ENCODE results near the gene SLAIN1. TPM values are rescaled to one million over a fixed set of nuclear protein-coding genes. Genes with fewer than 3 reads are reported as not detected.

The SLAIN1 gene
- total and polyA plus RNA-seq, 2 of the 8 experiments (the other 6 are each of a cell fraction or from before 2014, with no cell fraction given), result 35.0 to 37.7 TPM

DNA sequence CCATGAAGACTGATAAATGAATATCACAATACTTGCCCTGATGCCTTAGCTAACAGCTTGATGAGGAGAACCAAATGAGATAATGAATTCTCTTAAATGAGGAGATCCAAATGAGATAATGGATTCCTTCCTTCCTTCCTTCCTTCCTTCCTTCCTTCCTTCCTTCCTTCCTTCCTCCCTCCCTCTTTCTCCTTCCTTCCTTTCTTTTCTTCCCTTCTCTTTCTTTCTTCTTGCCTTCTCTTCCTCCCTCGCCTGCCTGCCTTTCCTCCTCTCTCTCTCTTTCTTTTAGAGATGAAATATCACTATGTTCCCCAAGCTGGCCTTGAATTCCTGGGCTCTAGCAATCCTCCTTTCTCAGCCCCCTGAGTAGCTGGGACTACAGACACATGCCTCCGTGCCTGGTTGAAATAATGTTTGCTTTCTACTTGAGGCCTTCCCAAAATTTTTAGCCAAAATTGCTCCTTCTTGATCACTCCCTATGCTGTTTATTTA is 4.0 kb upstream of the SLAIN1 start:
- TF ChIP-seq ZNF274 (IDR thresholded peaks at IDR 0.05; ENCODE audit: borderline replicate concordance, extremely low read depth, low read length), result no peak
- no peak for TF ChIP-seq RFX5 (IDR thresholded peaks at IDR 0.05; ENCODE audit: borderline replicate concordance, low read depth, low read length)
- no peak for TF ChIP-seq SP1 (IDR thresholded peaks at IDR 0.05; ENCODE audit: low read depth, low read length)
- no peak for TF ChIP-seq TCF12 (IDR thresholded peaks at IDR 0.05; ENCODE audit: low read depth, low read length)
- no peak for TF ChIP-seq EZH2 (IDR thresholded peaks at IDR 0.05; ENCODE audit: low read depth, low read length, severe bottlenecking)
- no peak for TF ChIP-seq SP4 (IDR thresholded peaks at IDR 0.05; ENCODE audit: low read length)
- no peak for TF ChIP-seq TAF1 (IDR thresholded peaks at IDR 0.05; ENCODE audit: low read depth, low read length)
- no peak for TF ChIP-seq CEBPB (IDR thresholded peaks at IDR 0.05; ENCODE audit: low read depth, low read length)
- no peak for TF ChIP-seq PHF8 (conservative IDR thresholded peaks at IDR 0.05; ENCODE audit: low read depth, low read length)
- no peak for TF ChIP-seq SRF (IDR thresholded peaks at IDR 0.05; ENCODE audit: low read depth, low read length)
- TF ChIP-seq ASH2L (IDR thresholded peaks at IDR 0.05; ENCODE audit: low read length), result no peak
- Histone ChIP-seq H3K18ac (ENCODE audit: extremely low read depth, low read length) (no peak overlapping the region), H3K56ac (replicated peaks; ENCODE audit: insufficient read length, low read depth, low read length) (no peak overlapping the region), H2BK15ac (ENCODE audit: low read length) (no peak overlapping the region), H4K91ac (replicated peaks; ENCODE audit: insufficient read length, low read length) (no peak overlapping the region), H3K36me3 (ENCODE audit: control insufficient read depth in 2 of 4, insufficient read depth in 4 of 4, low read length in 3 of 4) (no peaks in the 10 kb centered on the region), H4K8ac (ENCODE audit: extremely low read depth, insufficient read depth, low read length) (no peak overlapping the region), H3K14ac (ENCODE audit: insufficient read length) (no peak overlapping the region), H4K20me1 (replicated peaks in 1 of 2; ENCODE audit: control insufficient read depth in 1 of 2, insufficient read depth in 2 of 2, low read length in 2 of 2) (no peaks in the 10 kb centered on the region), H3K23me2 (ENCODE audit: low read depth, low read length) (no peaks in the 10 kb centered on the region; the same call in 1 of the 2 replicates), H3K9me3 (ENCODE audit: insufficient read depth in 2 of 2, low read depth in 1 of 2, low read length in 1 of 2) (no peaks in the 10 kb centered on the region), H2BK12ac (ENCODE audit: low read depth, low read length) (no peak overlapping the region), H2AFZ (ENCODE audit: low read length) (no peak overlapping the region), H3K27ac (ENCODE audit: low read depth, low read length) (no peak overlapping the region), H2BK5ac (ENCODE audit: low read depth, low read length) (no peak overlapping the region), H3K4me1 (replicated peaks in 1 of 4; ENCODE audit: control insufficient read depth in 3 of 4, insufficient read depth in 4 of 4, low read length in 3 of 4) (peaks cover 0 to 5% (median 2%) of the 10 kb centered on the region in 4 experiments; a peak in 3 of 7 replicates), H3K4me3 (ENCODE audit: extremely low read depth in 1 of 4, insufficient read depth in 2 of 4, low read depth in 3 of 4, low read length in 4 of 4) (no peak overlapping the region), H3K23ac (ENCODE audit: insufficient read length) (no peak overlapping the region), H4K5ac (ENCODE audit: insufficient read length, low read depth, low read length) (no peak overlapping the region), H2BK20ac (ENCODE audit: low read length) (no peak overlapping the region), H3K4me2 (ENCODE audit: insufficient read depth in 1 of 2, low read depth in 2 of 2, low read length in 2 of 2) (no peak overlapping the region), H3K79me2 (ENCODE audit: control insufficient read depth in 1 of 2, insufficient read depth in 2 of 2, low read length in 2 of 2) (peaks cover 0 to under 1% of the 10 kb centered on the region in 2 experiments; a peak in 1 of 4 replicates), H3K27me3 (replicated peaks in 1 of 4; ENCODE audit: control insufficient read depth in 3 of 4, extremely low read depth in 1 of 4, insufficient read depth in 3 of 4, low read length in 3 of 4) (no peaks in the 10 kb centered on the region; a peak in 1 of 7 replicates), H3K9ac (replicated peaks in 1 of 4; ENCODE audit: extremely low read depth in 1 of 4, low read depth in 3 of 4, low read length in 3 of 4) (no peak overlapping the region), H2BK120ac (replicated peaks; ENCODE audit: low read depth, low read length) (no peak overlapping the region), H3K4ac (replicated peaks; ENCODE audit: insufficient read length, low read depth, low read length) (no peak overlapping the region), H3K79me1 (ENCODE audit: low read depth, low read length) (no peaks in the 10 kb centered on the region), H2AK5ac (ENCODE audit: low read depth, low read length) (no peak overlapping the region)
- FAIRE-seq (no peak), DNase-seq (ENCODE audit: low read depth in 1 of 2, low spot score in 2 of 2) (no peak)
- WGBS, 2 experiments (ENCODE audit: extremely low coverage in 1 of 2, insufficient coverage in 1 of 2, insufficient read length in 1 of 2, insufficient replicate concordance in 2 of 2, low coverage in 1 of 2, low lambda C conversion rate in 2 of 2, missing lambda C conversion rate in 1 of 2), result 51% methylated on average over 2 of the region's 2 CpGs; no CpG with 5 or more reads in 1 of the 2 experiments
- POLR2A ChIA-PET (ENCODE audit: partially characterized antibody), result no interaction called here
- CTCF ChIA-PET (ENCODE audit: partially characterized antibody), result no interaction called here

Measured in H1 (cell line).